HG03575 (cell line): Measurements from ENCODE around the gene GSTT2.
A peak's percentile ranks its signal among the peaks of the same experiment; 100 is the strongest.
"Not testable (repeated sequence)": the region's sequence is repeated elsewhere in the genome, so short reads cannot be mapped to it uniquely, and the experiment has no call there.

Experiments used
- ATAC-seq: cut with Tn5 transposase; IDR thresholded peaks from one replicate; pipeline ENCODE4 v1.9.1; 2021; ENCODE audit not compliant: unreplicated experiment, insufficient number of reproducible peaks, low FRiP score; ENCODE audit errors: extremely low read depth

Gene GSTT2

GRCh38 chr22:23979557-23980240 is at the start of gene GSTT2:
Gene GSTT2 (plus strand): TSS chr22:23980134.
- ATAC-seq = not testable (repeated sequence)

DNA sequence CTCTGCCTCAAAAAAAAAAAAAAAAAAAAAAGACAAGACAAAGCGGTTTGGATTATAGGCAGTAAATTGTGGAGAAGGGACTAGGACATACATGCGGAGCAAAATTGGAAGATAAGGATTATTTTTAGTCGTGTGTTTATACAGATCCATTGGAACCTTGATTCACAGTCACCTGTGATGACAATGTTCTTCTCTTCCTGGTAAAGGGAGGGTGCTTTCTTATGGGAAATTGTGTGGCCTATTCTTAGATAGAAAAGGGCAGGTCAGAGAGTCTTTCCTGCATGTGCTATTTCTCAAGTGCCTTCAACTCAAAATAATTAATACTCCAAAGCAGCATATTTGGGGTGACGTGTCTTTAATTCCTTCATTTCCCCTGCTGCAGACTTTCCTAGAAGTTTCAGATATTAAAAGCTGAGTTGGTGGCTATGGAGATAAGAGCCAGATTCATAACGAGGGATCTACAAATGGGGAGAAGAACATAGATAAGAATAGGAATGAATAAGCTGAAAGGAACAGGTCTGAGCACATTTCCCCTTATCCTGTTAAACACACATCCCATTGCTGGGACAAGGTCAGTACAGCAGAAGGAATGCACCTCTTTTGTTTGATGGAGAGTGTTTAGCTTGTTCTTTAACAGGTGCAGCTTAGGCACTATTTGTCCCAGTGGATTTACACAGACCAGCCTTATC is 41.5 kb upstream of the GSTT2 start:
- ATAC-seq = no peak

- no peak for ATAC-seq
Measured at GRCh38 chr22:23939017-23939357, 40.9 kb upstream of the GSTT2 start.

DNA sequence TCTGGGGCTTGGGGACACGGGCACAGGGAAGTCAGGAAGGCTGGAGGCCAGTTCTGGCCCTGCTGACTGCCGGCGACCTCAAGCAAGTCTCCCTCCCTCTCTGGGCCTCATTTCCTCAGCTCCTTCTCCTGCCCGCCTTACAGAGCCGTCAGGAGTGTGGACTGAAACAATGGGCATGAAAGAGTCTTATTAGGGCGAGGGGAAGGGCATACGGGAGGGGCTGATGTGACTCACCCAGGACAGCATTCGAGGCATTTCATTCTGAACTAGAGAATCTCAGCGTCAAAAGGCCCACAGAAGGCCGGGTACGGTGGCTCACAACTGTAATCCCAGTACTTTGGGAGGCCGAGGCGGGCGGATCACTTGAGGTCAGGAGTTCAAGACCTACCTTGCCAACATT is 39.8 kb upstream of the GSTT2 start:
- ATAC-seq = not testable (repeated sequence)

DNA sequence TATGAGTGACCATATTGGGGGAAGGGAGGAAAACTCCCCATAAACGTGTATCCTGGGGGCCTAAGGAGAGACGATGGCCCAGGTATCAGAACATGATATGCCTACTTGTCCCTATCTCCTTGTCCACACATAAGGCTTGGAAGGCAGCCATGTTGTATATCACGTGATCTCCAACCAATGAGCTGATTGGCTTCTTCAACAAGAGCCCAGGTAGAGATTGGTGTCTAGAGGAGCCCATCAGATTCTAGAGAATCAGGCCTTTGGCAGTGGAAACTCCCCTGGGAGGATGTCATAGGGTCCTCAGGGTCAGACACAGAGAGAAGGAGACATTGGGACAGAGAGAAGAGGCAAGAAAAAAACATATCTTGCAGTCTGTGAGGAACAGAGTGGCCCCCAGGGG is 32.5 kb upstream of the GSTT2 start:
- ATAC-seq = not testable (repeated sequence)

GRCh38 chr22:23949764-23950163 is 30.2 kb upstream of the GSTT2 start:
- not testable (repeated sequence) for ATAC-seq

DNA sequence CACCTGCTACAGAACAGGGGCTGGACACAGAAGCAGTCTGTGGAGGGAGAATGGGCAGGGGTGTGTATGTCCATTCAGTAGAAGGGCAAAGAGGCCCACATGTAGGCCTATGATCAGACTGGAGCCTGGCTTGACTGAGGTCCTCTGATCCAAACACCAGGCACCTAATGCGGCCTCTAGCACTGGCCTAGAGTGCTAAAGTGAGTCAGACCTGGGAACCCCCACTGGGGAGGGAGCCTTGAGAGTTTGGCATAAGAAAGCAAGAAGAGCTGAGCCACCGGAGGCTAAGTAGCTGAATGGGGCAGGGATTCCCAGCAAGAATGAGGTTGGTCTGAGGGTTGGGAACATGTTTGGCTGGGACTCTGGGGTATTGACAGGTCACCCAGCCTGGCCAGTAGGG is 28.6 kb upstream of the GSTT2 start:
- not testable (repeated sequence) for ATAC-seq

DNA sequence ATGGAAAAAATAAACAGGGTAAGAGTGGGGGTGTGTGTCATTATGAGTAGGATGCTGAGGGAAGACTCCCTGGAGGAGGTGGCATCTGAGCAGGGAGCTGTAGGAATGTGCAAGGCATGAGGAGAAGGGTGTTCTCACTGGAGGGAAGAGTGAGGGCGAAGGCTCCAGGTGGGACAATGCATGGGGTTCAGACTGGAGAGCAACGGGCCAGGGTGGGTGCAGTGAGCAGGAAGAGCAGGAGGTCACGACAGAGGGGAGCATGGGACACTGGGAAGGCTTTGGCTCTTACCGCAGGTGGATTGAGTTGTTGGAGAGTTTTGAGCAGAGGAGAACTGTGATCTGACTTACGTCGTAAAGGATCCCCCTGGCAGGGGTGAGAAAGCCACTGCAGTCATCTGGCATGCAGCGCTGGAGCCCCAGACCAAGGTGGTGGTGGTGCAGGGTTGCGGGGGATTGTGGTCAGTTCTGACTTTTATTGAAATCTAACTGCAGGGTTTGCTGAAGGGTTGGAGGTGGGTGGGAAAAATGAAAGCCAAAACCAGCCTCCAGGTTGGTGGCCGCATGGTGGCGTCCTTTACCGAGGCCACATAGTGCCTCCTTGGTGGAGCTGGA is 27.0 kb upstream of the GSTT2 start:
- not testable (repeated sequence) for ATAC-seq

DNA sequence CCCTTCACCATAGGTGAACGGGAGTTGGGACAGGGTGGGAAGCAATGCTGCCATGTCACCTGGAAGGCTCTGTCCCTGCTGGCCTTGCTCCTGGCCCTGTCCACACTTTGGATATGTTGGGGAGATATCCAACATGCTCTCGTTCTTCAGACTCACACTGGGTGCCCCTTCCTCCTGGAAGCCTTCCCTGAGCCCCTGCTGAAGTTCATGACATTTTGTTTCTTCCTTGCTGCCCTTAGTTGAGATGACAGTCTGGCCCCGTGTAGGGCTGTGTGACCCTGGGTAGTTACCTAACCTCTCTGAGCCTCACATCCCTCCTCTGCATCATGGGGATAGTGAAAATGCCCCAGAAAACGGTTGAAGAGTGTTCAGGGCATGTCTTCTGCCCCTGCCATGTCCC is 26.4 kb upstream of the GSTT2 start:
- ATAC-seq = not testable (repeated sequence)

- not testable (repeated sequence) for ATAC-seq
Measured at GRCh38 chr22:23954193-23954990, 25.5 kb upstream of the GSTT2 start.

- ATAC-seq = not testable (repeated sequence)
Measured at GRCh38 chr22:23954991-23955305, 25.0 kb upstream of the GSTT2 start.

- not testable (repeated sequence) for ATAC-seq
Measured at GRCh38 chr22:23955886-23956285, 24.0 kb upstream of the GSTT2 start.

DNA sequence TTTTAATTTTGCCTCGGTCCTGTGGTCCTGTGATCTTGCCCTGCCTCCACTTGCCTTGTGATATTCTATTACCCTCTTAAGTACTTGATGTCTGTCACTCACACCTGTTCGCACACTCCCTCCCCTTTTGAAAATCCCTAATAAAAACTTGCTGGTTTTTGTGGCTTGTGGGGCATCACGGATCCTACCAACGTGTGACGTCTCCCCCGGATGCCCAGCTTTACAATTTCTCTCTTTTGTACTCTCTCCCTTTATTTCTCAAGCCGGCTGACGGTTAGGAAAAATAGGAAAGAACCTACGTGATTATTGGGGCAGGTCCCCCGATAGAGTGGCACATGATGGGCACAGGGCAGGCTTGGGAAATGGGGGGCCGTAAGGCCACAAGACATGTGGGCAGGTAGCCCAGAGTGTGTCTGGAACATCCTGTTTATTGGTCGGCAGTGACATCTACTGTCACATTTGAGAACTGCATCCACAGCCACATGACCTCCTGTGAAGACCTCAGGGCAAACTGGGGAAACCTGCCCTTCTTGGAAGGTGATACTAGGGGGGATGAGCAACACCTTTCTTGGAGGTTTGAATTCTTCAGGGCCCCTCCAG is 23.5 kb upstream of the GSTT2 start:
- ATAC-seq = not testable (repeated sequence)

DNA sequence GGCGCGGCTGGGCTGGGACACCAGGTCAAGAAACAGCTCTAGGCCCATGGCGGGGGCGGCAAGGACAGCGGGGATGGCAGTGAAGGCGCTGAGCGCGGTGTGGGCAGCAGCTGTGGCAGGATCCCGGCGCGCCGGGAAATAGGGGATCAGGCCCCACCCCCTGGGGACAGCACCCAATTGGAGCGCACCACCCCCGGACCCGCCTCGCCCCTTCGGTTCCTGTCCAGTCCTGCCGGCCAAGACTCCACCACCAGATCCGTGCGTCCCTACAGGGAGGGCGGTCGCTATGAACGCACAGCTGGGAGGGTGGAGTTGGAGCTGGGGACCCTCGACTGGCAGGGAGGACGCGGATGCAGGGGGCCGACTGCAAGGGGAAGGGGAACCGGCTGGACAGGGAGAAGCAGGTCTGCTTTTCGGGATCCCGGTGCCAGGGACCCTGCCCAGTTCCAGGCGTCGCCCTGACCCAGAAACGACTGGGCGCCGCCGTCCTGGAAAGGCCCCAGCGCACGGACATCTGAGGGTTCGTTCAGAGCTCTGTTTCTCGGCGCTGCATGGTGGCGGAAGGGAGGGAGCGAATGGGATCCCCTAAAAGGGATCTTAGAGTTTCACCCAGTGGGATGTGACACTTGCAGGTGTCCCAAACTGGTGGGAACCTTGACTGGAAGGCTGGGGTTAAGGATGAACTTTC is 18.7 kb upstream of the GSTT2 start, which contains the start of gene GSTT2B:
GSTT2B (minus strand) TSS at position 112 of the 688 bp plus-strand sequence; CDS start at position 48, 64 bp downstream.
- not testable (repeated sequence) for ATAC-seq

DNA sequence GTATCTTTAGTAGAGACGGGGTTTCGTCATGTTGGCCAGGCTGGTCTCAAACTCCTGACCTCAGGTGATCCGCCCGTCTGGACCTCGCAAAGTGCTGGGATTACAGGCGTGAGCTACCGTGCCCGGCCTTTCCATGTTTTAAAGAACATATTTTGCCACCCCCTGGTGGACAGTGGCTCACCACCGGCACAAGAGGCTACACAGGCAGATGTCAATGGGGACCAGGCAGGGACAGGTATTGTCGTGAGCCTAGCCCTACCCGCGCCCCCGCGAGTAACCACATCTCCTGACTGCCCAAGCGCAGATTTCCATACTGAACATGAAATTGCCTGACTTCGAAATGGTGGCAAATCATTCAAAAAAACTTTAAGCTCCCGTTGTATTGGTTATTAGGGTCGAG is 13.8 kb upstream of the GSTT2 start:
- ATAC-seq = not testable (repeated sequence)

DNA sequence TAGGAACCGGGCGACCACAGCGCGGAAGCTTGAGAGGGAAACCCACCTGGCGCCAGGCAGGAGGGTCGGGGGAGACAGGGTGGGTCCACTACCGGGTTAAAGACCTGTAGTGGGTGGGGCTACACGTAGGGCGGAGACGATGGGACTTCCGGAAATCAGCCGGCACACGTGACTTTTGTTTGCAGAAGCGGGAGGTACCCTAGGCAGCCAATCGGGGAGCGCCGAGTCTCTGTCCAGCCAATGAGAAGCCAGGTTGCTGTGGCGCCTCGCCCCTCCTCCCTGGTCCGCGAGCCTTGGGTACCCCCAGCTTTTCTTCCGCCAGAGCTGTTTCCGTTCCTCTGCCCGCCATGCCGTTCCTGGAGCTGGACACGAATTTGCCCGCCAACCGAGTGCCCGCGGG is 13.4 kb upstream of the GSTT2 start, which contains the start of gene DDTL:
DDTL (plus strand) TSS at position 321 of the 400 bp plus-strand sequence; CDS start at position 348, 27 bp downstream.
- ATAC-seq = peak; percentile 59

GRCh38 chr22:23969071-23969470 is 10.9 kb upstream of the GSTT2 start:
- ATAC-seq = no peak

- no peak for ATAC-seq
Measured at GRCh38 chr22:23970201-23970641, 9.7 kb upstream of the GSTT2 start.
